Stimulated activated CD4-positive, alpha-beta T cell treated with anti-CD3 and anti-CD28 coated beads, Interleukin-1b, Interleukin-23, amount 100 ng/mL, for 48 hours (primary cell): ENCODE results near the gene PTPRN2.

Experiments used
- DNase-seq: peaks from one replicate; pipeline ENCODE4 v3.0.0-alpha.2; 2020

Gene PTPRN2

DNA sequence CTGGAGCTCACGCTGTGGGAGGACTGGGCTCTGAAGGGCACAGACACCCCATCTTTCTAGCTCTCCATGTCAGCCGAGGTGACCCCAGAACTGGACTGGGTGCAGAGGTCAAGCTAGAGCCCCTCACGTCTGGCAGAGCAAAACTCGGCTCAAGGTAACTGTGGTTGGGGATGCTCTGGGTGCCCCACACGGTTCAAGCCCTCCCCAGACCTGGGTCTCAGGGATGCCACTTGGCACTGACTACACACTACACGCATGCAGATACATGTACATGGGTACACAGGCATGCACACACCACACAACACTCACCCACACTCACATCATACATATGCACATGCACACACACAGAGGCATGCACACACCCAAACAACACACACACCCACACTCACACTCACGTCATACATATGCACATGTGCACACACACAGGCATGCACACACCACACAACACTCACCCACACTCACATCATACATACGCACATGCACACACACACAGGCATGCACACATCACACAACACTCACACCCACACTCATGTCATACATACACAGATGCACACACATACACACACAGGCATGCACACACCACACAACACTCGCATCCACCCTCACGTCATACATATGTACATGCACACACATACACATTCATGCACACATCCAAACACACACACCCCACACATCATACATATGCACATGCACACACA lies 1031.5 kb downstream of the PTPRN2 start:
- DNase-seq, result no peak

DNA sequence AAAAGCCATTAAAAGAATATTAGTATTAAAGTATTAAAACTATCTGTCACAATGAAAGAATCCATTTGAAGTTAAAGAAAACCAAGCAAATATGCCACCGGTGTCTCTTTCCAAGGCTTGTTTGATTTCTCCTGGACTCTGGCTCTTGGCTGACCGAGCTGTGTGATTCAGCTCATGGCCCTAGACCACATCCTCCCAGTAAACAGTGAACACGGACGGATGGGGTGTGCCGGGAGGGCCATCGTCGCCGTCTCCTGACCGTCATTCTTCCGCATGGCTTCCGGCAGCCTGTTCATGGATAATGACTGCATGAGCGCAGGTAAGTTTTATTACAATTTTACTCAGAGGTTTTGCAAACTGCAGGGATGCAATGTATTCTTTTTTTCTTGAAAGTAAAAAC lies 1032.3 kb downstream of the PTPRN2 start:
- DNase-seq, result no peak

DNA sequence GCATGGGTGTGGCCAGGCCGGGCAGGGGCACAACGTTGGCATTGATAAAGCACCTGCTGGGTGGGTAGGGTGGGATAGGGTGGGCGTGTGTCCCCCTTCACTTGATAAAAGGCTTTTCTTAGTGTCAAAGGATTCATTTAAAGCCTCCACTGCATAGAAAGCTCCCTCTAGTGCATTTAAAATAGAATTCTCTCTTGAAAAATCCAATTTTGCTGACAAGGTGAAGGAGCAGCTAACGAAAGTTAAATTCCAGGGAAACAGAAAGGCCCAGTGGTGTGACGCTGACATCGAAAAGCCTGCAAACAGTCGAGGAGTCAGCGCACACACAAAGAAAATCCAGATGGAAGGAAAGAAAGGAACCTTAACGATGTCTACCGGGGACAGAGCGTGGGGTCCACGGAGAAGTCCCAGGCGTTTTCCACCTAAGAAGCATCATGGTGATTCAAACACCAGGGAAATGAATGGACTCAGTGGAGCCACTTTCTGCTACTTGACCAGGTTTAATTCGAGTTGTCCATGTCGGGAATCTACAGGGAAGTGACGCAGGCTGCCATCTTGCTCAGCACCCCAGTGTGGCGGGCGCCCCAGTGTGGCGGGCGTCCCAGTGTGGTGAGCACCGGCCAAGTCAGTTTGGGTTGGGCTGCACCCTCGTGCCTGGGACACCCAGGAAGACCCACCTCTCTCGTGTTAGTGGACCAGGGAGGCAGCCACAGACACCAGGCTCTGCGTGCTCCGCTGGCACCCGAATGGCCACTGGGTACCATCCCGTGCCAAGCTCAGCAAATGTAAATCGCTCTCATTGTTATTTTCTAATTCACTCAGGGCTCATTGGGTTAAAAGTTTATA lies 1033.0 kb downstream of the PTPRN2 start:
- no peak for DNase-seq

DNA sequence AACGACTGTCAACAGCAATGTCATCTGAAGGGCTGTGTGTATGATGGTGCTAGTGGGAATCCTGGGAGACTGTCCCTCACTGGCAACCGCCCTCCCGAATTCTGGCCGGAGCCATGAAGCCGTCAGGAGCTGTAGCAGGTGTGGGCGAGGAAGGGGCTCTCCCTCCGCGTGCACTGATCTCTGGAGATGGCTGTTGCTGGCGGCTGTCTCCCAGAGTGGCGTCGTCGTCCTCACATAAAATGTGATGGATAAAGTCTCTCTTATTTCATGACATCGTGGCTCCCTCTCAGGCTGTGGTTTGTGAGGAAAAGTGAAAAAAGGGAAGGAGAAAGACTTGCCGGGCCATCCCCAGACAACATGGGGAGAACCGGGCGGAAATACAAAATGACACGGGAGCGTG lies 1034.4 kb downstream of the PTPRN2 start:
- no peak for DNase-seq

- no peak for DNase-seq
These were observed 1035.2 kb downstream of the PTPRN2 start for GRCh38 chr7:157552295-157552993.

DNA sequence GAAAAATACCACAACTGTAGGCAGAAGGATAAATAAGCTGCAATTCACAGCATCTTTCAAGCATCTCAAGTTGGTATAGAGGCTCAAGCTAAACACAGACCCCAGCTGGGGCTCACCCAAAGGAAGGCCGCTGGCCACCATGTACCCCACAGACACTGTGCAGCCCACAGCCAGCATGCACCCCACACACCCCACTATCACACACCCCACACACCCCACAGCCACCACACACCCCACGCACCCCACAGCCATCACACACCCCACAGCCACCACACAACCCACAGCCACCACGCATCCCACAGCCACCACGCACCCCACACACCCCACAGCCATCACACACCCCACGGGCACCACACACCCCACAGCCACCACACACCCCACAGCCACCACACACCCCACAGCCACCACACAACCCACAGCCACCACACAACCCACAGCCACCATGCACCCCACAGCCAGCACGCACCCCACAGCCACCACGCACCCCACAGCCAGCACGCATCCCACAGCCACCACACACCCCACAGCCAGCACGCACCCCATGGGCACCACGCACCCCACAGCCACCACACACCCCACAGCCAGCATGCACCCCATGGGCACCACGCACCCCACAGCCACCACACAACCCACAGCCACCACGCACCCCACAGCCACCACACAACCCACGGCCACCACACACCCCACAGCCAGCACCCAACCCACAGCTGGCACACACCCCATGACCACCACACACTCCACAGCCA lies 1036.1 kb downstream of the PTPRN2 start:
- DNase-seq, result no peak

DNA sequence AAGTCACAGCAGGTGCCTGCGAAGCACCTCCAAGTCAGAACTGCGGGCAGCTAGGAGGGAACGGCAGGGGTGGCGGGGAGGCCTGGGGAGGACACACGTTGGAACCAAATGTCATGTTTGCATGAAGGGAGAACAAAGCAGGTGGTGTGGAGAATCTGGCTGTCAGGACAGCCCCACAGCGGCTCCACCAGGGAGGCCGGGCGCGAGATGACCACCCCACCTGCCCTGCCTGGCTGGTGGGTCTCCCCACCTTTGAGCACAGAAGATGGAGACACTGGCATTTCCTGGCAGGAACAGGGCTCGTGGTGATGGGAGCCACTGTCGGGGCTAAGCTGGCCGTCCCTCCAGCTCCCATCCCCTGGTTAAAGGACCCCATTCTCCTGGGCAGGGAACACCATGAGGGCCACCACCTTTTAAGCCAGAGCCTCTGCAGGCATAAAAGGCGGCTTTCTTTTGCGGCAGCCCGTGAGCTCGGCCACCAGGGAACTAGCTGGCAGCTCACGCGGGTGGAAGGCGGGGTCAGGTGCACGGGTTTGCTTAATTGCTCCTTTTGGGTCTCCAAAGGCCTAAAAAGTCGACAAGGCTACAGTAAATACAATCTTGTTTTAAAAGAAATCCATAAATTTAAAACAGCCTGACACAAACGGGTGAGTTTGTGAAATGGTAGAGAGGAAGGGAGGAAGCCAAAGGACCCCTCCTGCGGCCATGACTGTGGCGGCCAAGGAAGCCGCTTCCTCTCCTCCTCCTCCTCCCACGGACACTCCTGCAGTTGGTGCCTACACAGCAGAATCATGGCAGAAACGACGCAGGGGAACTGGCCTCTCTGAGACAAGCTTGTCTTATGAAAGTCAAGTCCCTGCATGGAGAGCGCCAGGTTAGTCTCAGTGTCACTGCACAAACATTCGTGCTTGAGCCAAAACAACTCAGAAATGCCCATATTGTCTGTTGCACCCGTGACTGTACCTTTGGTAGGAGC lies 1037.0 kb downstream of the PTPRN2 start:
- DNase-seq, result no peak

GRCh38 chr7:157549612-157550299 lies 1037.9 kb downstream of the PTPRN2 start:
- DNase-seq, result no peak

- DNase-seq, result no peak
These were observed 1038.8 kb downstream of the PTPRN2 start for GRCh38 chr7:157548691-157549303.

DNA sequence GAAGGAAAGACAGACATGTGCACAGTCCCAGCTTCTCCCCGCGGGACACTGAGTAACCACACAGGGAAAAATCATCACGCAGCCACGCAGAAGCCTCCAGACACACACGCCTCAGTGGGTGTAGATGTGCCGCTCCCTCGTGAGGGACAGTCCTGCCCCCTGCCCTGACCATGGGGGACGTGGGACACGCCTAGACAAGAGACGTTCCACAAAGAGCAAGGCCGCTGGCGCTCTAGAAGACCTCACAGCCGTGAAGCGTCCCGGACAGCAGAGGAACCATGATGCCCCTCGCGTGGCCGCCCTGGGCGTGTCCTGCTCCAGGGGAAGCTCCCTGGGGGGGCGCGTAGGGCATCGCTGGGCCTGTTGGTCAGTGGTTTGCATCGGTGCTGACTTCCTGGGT lies 1040.0 kb downstream of the PTPRN2 start:
- no peak for DNase-seq

DNA sequence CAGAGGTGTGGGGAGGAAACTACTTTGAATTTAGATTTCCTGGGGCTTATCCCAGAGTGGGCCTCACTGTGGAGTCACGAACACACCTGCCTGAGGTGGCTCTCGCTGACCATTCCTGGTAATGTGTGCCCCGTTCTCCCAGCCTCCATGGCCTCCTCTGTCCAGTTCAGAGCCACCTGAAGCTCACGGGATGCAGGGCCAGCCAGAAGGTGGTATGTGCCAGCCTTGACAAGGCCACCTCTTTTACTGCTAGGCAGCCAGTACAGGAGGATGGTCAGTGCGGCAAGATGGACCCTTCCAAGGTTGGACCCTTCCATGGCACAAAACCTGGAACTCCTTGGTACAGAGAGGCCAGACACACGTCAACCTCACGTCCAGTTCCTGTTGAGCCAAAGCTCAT lies 1040.5 kb downstream of the PTPRN2 start:
- DNase-seq, result no peak

GRCh38 chr7:157545681-157546060 lies 1042.0 kb downstream of the PTPRN2 start:
- no peak for DNase-seq

DNA sequence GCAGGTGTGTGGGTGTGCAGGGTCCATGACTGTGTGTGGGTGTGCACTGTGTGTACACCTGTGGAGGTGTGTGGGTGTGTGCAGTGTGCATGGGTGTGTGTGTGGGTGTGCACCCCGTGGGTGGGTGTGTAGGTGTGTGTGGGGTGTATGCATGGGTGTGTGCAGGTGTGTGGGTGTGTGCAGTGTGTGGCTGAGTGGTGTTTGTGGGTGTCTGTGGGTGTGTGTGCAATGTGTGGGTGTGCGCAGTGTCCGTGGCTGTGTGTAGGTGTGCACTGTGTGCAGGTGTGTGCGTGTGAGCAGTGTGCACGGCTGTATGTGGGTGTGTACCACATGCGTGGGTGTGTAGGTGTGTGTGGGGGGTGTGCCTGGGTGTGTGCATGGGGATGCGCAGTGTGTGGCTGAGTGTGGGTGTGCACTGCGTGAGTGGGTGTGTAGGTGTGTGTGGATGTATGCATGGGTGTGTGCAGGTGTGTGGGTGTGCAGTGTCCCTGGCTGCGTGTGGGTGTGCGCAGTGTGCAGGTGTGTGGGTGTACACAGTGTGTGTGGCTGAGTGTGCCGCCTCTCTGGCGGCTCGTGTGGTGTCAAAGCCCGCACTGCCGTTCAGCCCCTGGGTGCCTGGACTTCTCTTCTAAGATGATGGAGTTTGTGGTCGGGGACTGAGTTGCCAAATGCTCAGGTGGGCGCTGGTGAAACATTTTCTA lies 1042.5 kb downstream of the PTPRN2 start:
- no peak for DNase-seq

DNA sequence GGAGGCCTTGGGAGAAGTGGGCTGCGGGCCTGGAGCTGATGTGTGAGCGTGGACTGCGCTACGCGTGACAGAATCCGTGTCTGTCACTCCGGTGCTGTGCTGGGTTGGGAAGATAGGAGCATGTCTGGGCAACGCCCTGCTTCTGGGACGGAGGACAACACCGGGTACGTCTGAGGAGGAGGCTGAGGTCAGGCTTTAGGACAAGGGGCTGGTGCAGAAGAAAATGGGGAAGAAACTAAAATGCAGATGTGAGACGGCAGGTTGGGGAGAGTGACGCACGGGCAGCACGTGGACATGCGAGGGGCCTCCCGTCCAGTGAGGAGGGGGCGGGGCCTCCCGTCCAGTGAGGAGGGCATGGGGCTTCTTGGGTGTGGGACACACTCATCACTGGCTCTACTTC lies 1043.4 kb downstream of the PTPRN2 start:
- DNase-seq, result no peak

- DNase-seq, result no peak
These were observed 1043.8 kb downstream of the PTPRN2 start for GRCh38 chr7:157543791-157544190.

- DNase-seq, result no peak
These were observed 1044.3 kb downstream of the PTPRN2 start for GRCh38 chr7:157543276-157543675.

DNA sequence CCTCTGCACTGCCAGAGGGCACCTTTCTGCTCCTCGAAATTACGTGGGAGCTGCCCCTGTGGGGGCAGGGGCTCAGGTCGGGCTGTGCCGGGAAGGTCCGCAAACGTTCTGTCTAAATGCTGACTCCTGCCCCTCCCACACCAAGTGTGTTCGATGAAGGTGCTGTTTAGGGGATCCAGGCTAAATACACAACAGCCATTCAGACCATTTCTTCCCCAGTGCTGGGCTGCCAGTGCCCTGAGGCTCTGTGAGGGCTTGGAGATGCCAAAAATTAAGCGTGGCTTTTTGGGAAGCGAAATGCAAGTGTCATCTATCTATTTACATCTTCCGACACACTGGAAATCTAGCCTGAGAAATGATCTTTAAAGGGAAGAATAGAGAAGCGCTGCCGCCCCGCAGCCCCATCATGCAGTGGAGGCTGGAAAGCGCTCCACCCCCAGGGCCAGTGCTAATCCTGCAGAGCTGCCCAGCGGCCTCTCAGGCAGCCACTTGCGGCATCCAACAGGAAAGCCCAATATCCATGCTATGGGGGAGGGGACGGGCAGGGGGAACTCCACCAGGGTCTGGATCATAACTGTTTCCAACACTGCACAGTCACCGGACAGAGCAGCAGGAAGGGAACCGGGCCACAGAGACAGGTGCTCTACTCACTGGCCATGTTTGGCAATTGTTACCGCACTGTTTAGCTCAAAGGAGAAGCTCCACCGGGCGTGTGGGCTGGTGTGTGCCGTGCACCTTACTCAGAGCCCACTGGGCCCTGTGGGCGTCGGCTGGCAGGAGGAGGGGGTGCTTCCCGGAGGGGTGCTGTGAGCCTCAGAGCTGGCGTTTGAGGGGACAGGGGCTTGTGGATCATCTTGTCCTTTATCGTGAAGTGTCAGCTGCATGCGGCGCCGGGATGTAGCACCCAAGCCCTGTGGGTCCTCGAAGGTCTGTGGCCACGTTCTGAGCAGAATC lies 1045.3 kb downstream of the PTPRN2 start:
- no peak for DNase-seq

DNA sequence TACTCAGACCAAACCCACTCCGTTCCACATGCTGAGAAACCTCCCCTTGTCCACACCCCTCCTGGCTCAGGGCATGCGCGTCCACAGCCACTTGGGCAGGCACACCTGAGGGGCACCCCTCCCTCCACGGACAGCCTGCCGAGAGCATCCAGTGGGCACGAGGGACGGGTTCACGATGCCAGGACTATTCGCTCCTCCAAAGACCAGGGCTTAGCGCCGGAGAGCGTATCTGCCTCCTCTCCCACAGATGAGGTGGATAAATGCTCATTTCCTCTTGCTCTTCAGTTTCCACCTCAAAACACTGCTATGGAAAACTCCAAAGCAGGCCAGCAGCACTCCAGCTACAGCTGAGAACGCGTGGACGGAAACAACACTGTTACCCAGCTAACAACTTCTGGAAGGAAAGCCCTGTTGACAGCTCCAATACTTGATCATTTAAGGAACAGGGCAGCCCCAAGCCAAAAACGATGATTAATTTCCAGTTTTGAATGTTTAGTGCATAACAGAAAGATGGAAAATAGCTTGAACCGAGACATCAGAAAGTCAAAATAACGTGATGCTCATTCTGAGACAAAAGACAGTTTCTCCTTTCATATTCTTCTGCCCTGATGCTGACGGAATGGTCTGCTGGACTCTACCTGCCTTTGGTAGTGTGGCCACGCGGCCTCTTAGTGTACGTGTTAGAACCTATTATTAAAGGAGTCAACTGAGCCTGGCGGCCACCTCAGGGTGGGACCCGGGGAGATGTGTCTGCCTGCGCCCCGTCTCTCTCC lies 1046.1 kb downstream of the PTPRN2 start:
- no peak for DNase-seq
